B cell (primary cell): ENCODE results near the gene PHF23. TPM values are rescaled to one million over a fixed set of nuclear protein-coding genes. Genes with fewer than 3 reads are reported as not detected.

Experiments used
- ATAC-seq: fragments of 200-7000 bp; cut with Tn5 transposase; one replicate; pipeline ENCODE4 v1.10.0; 2021; ENCODE audit warnings: low read depth, mild to moderate bottlenecking, moderate number of reproducible peaks, moderate library complexity
- CTCF ChIA-PET: fragments of 350-600 bp; sonication (Branson Sonifier 250); formaldehyde crosslinking; loops from one replicate; lab custom pipeline; 2021; ENCODE audit warnings: antibody characterized with exemption, inconsistent platforms; lab: Charles Lee
- POLR2A ChIA-PET: fragments of 350-600 bp; sonication (Branson Sonifier 250); formaldehyde crosslinking; loops from one replicate; lab custom pipeline; 2021; ENCODE audit warnings: antibody characterized with exemption; lab: Charles Lee
- DNase-seq: peaks from one replicate; pipeline ENCODE4 v3.0.0; 2013
- H2AFZ ChIP-seq: 2 replicates; pipeline ENCODE4 v1.6.1; 2012; ENCODE audit warnings: mild to moderate bottlenecking, low read depth, low read length; ENCODE audit not compliant: insufficient read depth, poor library complexity, severe bottlenecking
- H3K27ac ChIP-seq, 2 donors: 1 replicate in 1 of 2; 2 replicates in 1 of 2; pipeline ENCODE4 v1.5.1; 2012 to 2013; ENCODE audit warnings: low read length in 2 of 2, mild to moderate bottlenecking in 2 of 2, moderate library complexity in 1 of 2
- H3K27me3 ChIP-seq, 4 experiments: fragments of 200-600 bp in 1 of 4; sonication (generic) in 1 of 4; replicated peaks in 1 of 4; 1 replicate in 2 of 4; 2 replicates in 2 of 4; pipeline versions ENCODE4 v1.6.1 to v1.7.0; 2013 to 2016; ENCODE audit warnings: low read length in 3 of 4, mild to moderate bottlenecking in 2 of 4, mixed read lengths in 1 of 4, moderate library complexity in 1 of 4; ENCODE audit not compliant: insufficient read depth in 4 of 4, control insufficient read depth in 3 of 4; ENCODE audit errors: control extremely low read depth in 1 of 4
- H3K36me3 ChIP-seq, 2 experiments: replicated peaks in 1 of 2; 1 replicate in 1 of 2; 2 replicates in 1 of 2; pipeline versions ENCODE4 v1.6.1 to v1.7.1; 2013; ENCODE audit warnings: low read length in 1 of 2; ENCODE audit not compliant: insufficient read depth in 2 of 2, control insufficient read depth in 1 of 2; ENCODE audit errors: control extremely low read depth in 1 of 2, extremely low read depth in 1 of 2
- H3K4me1 ChIP-seq, 2 donors: fragments of 200-600 bp in 1 of 2; sonication (generic) in 1 of 2; 1 replicate in 1 of 2; 2 replicates in 1 of 2; pipeline versions ENCODE4 v1.5.1 to v1.6.1; 2013 to 2017; ENCODE audit warnings: low read length in 2 of 2; ENCODE audit not compliant: control insufficient read depth in 2 of 2, insufficient read depth in 2 of 2
- H3K4me2 ChIP-seq: replicated peaks from 2 replicates; pipeline ENCODE3; 2012; ENCODE audit warnings: mild to moderate bottlenecking, low read depth, low read length; ENCODE audit not compliant: poor library complexity, severe bottlenecking
- H3K4me3 ChIP-seq, 5 experiments: fragments of 200-600 bp in 1 of 5; sonication (generic) in 1 of 5; 1 replicate in 3 of 5; 2 replicates in 2 of 5; pipeline versions ENCODE4 v1.5.1 to v1.7.0; 2011 to 2016; ENCODE audit warnings: low read length in 4 of 5, mild to moderate bottlenecking in 4 of 5, low read depth in 2 of 5, control low read depth in 1 of 5, moderate library complexity in 1 of 5; ENCODE audit not compliant: insufficient read depth in 1 of 5; ENCODE audit errors: control extremely low read depth in 1 of 5, extremely low read depth in 1 of 5
- H3K79me2 ChIP-seq: fragments of 200-600 bp; sonication (generic); one replicate; pipeline ENCODE4 v1.6.0; 2016; ENCODE audit warnings: low read length; ENCODE audit not compliant: control insufficient read depth, insufficient read depth
- H3K9ac ChIP-seq: fragments of 200-600 bp; sonication (generic); 2 replicates; pipeline ENCODE4 v1.6.1; 2017; ENCODE audit warnings: mild to moderate bottlenecking, low read length, moderate library complexity
- H3K9me3 ChIP-seq, 3 donors: one replicate each; pipeline versions ENCODE4 v1.6.1 to v1.7.1; 2013; ENCODE audit warnings: low read length in 2 of 3; ENCODE audit not compliant: control insufficient read depth in 2 of 3, insufficient read depth in 1 of 3; ENCODE audit errors: control extremely low read depth in 1 of 3
- H4K20me1 ChIP-seq: 2 replicates; pipeline ENCODE4 v1.6.0; 2012; ENCODE audit warnings: mild to moderate bottlenecking, low read length; ENCODE audit not compliant: insufficient read depth, control insufficient read depth, poor library complexity, severe bottlenecking
- H3K27ac Mint-ChIP-seq: one replicate; pipeline ENCODE4 v1.8.0; 2021; ENCODE audit warnings: mixed read lengths
- H3K27me3 Mint-ChIP-seq: one replicate; pipeline ENCODE4 v1.8.0; 2021; ENCODE audit warnings: mixed read lengths
- H3K4me1 Mint-ChIP-seq: one replicate; pipeline ENCODE4 v1.8.0; 2021; ENCODE audit warnings: mixed read lengths
- H3K4me3 Mint-ChIP-seq: one replicate; pipeline ENCODE4 v1.8.0; 2021; ENCODE audit warnings: mixed read lengths
- H3K9me3 Mint-ChIP-seq: one replicate; pipeline ENCODE4 v1.8.0; 2022; ENCODE audit warnings: mixed read lengths; ENCODE audit not compliant: insufficient read depth
- CTCF ChIP-seq: fragments of 200-600 bp; IDR thresholded peaks from one replicate; pipeline ENCODE4 v1.8.0; 2022; ENCODE audit warnings: antibody characterized with exemption, mild to moderate bottlenecking
- EZH2 ChIP-seq: IDR thresholded peaks from 2 replicates; pipeline ENCODE4 v1.6.1; 2012; ENCODE audit warnings: borderline replicate concordance, low read depth, mild to moderate bottlenecking, moderate library complexity, low read length; ENCODE audit not compliant: insufficient read depth, poor library complexity, severe bottlenecking
- WGBS: methylation state at CpG from one replicate; pipeline ENCODE4 v1.1.5; 2013; ENCODE audit warnings: missing lambda C conversion rate; ENCODE audit not compliant: insufficient coverage; 5-methylcytosine and 5-hydroxymethylcytosine counted together
- intact Hi-C: fragments of 100-400 bp; cut with micrococcal nuclease; formaldehyde crosslinking; loops from one replicate; pipeline ENCODE4 v1.10.0; 2022
- polyA plus RNA-seq: library from polyadenylated mRNA; depleted of rRNA; stranded (reverse); fragments of >200 nt; gene quantifications from 2 replicates; pipeline ENCODE4 v1.2.3, GENCODE V29; 2012
- total RNA-seq, 2 donors: library from RNA; stranded (reverse); fragments of 120-200 nt in 1 of 2; gene quantifications; 1 replicate in 1 of 2; 2 replicates in 1 of 2; pipeline versions ENCODE4 v1.2.3 to v1.2.4, GENCODE V29; 2013 to 2022

Gene PHF23
- total and polyA plus RNA-seq, 2 donors (not counting 1 experiment from before 2014, with no cell fraction given) = 17.6 to 42.3 TPM

- Mint-ChIP-seq H3K27me3 (peaks cover 20% of the 10 kb centered on the region), H3K4me3 (peak overlapping the region; percentile 84), H3K27ac (peak overlapping the region; percentile 50), H3K9me3 (no peaks in the 10 kb centered on the region), H3K4me1 (peaks cover 27% of the 10 kb centered on the region)
- DNase-seq (peak; percentile 66), ATAC-seq (peak; percentile 59)
- Histone ChIP-seq H3K27me3 (peaks cover 0 to 17% (median 8%) of the 10 kb centered on the region in 4 experiments), H2AFZ (peak overlapping the region; percentile 96), H3K36me3 (peaks cover 3 to 22% of the 10 kb centered on the region in 2 experiments), H3K4me3 (peak overlapping the region in 4 of 5 experiments; percentile 49 to 71 (median 60)), H3K27ac (peak overlapping the region in 1 of 2 donors; percentile 59), H3K4me2 (peak overlapping the region; percentile 99), H3K4me1 (peaks cover 27 to 32% of the 10 kb centered on the region in 2 donors), H3K9ac (peak overlapping the region; percentile 66), H3K9me3 (peaks cover 0 to 4% (median 0%) of the 10 kb centered on the region in 3 donors), H4K20me1 (no peaks in the 10 kb centered on the region), H3K79me2 (no peaks in the 10 kb centered on the region)
- POLR2A ChIA-PET = interaction anchor here (0.9 kb wide), 1 partner anchor 23 kb away, joined by 9 read pairs; no protein-coding TSS in a partner anchor
- CTCF ChIA-PET = no interaction called here
- intact Hi-C loops = loop anchor here (2.0 kb wide), 1 partner anchor 19 kb away; the partner anchor contains the start of gene SLC2A4
- TF ChIP-seq EZH2 = no peak
- TF ChIP-seq CTCF = no peak
- 9% methylated on average over 66 of the region's 71 CpGs for WGBS
Observed at GRCh38 chr17:7261379-7262191, 22.3 kb upstream of the PHF23 start.
